CD4-positive, alpha-beta T cell (primary cell): ENCODE measurements around the gene ST3GAL5. TPM values are rescaled to one million over a fixed set of nuclear protein-coding genes. Genes with fewer than 3 reads are reported as not detected.
A peak's percentile ranks its signal among the peaks of the same experiment; 100 is the strongest.

Experiments
- ATAC-seq: fragments of 200-7000 bp; cut with Tn5 transposase; one replicate; pipeline ENCODE4 v1.10.0; 2022; ENCODE audit warnings: mild to moderate bottlenecking; ENCODE audit not compliant: poor library complexity
- CTCF ChIA-PET: fragments of 350-600 bp; sonication (Branson Sonifier 250); formaldehyde crosslinking; loops from one replicate; lab custom pipeline; 2021; ENCODE audit warnings: antibody characterized with exemption, inconsistent platforms; lab: Charles Lee
- POLR2A ChIA-PET: fragments of 350-600 bp; sonication (Branson Sonifier 250); formaldehyde crosslinking; loops from one replicate; lab custom pipeline; 2021; ENCODE audit warnings: antibody characterized with exemption, inconsistent platforms; lab: Charles Lee
- DNase-seq, 14 experiments: peaks; one replicate each; pipeline ENCODE4 v3.0.0-alpha.2; 2013 to 2020; ENCODE audit warnings: mixed read lengths in 2 of 14
- H3K27ac ChIP-seq, 2 donors: one replicate each; pipeline versions ENCODE4 v1.5.1 to v1.7.0; 2013; ENCODE audit warnings: low read length in 2 of 2, low read depth in 1 of 2, mild to moderate bottlenecking in 1 of 2
- H3K27me3 ChIP-seq, 2 experiments: 1 replicate in 1 of 2; 2 replicates in 1 of 2; pipeline versions ENCODE4 v1.6.1 to v1.7.0; 2013; ENCODE audit warnings: low read length in 2 of 2, control low read depth in 1 of 2, mild to moderate bottlenecking in 1 of 2, moderate library complexity in 1 of 2; ENCODE audit not compliant: insufficient read depth in 2 of 2, control insufficient read depth in 1 of 2
- H3K36me3 ChIP-seq: one replicate; pipeline ENCODE4 v1.6.1; 2013; ENCODE audit warnings: low read length, control low read depth; ENCODE audit not compliant: insufficient read depth
- H3K4me1 ChIP-seq: one replicate; pipeline ENCODE4 v1.6.1; 2013; ENCODE audit warnings: low read length, control low read depth; ENCODE audit not compliant: insufficient read depth
- H3K4me3 ChIP-seq: one replicate; pipeline ENCODE4 v1.5.1; 2013; ENCODE audit warnings: mild to moderate bottlenecking, low read length, moderate library complexity
- H3K9me3 ChIP-seq, 2 experiments: 1 replicate in 1 of 2; 2 replicates in 1 of 2; pipeline versions ENCODE4 v1.6.1 to v1.7.0; 2013; ENCODE audit warnings: low read length in 2 of 2, mild to moderate bottlenecking in 2 of 2, control low read depth in 1 of 2, moderate library complexity in 1 of 2; ENCODE audit not compliant: control insufficient read depth in 1 of 2, insufficient read depth in 1 of 2
- H3K27ac Mint-ChIP-seq: one replicate; pipeline ENCODE4 v1.8.0; 2020; ENCODE audit warnings: mixed read lengths
- H3K27me3 Mint-ChIP-seq: one replicate; pipeline ENCODE4 v1.8.0; 2021; ENCODE audit warnings: mixed read lengths
- H3K36me3 Mint-ChIP-seq: one replicate; pipeline ENCODE4 v1.8.0; 2021; ENCODE audit warnings: low read depth, mixed read lengths
- H3K4me1 Mint-ChIP-seq: one replicate; pipeline ENCODE4 v1.8.0; 2021; ENCODE audit warnings: low read depth, mixed read lengths
- H3K4me3 Mint-ChIP-seq: one replicate; pipeline ENCODE4 v1.8.0; 2020; ENCODE audit warnings: mild to moderate bottlenecking, mixed read lengths
- H3K9me3 Mint-ChIP-seq: one replicate; pipeline ENCODE4 v1.8.0; 2020; ENCODE audit warnings: mixed read lengths
- CTCF ChIP-seq: fragments of 200-600 bp; IDR thresholded peaks from one replicate; pipeline ENCODE4 v1.8.0; 2022; ENCODE audit warnings: antibody characterized with exemption, mild to moderate bottlenecking
- intact Hi-C, 2 experiments: fragments of 100-400 bp; cut with DNase I in 1 of 2; cut with micrococcal nuclease in 1 of 2; formaldehyde crosslinking; loops; one replicate each; pipeline versions ENCODE4 v1.15.1 to v1.9.0; 2023 to 2025; cut with DNase I, micrococcal nuclease
- total RNA-seq, 174 experiments: library from RNA in 2 of 174; stranded (reverse) in 2 of 174; gene quantifications; one replicate each; pipeline ENCODE4 v1.2.3 and lab custom pipeline; 2021 to 2026

Gene ST3GAL5
- total RNA-seq, 2 experiments from 2014 or later = 76.7 to 77.8 TPM

GRCh38 chr2:85851253-85852151, 37.3 kb downstream of the ST3GAL5 start:
- no peaks in the 10 kb centered on the region for H3K9me3 ChIP-seq
- CTCF ChIA-PET = interaction anchor here (1.1 to 6.8 kb wide), 4 partner anchors 9 to 228 kb away, joined by 3 to 35 read pairs (median 15); partner anchors contain the start of gene ST3GAL5
- TF ChIP-seq CTCF = no peak
- peak overlapping the region; percentile 56 for H3K4me3 ChIP-seq
- H3K36me3 ChIP-seq = peaks cover 18% of the 10 kb centered on the region
- H3K4me1 ChIP-seq = peaks cover 56% of the 10 kb centered on the region
- H3K27me3 Mint-ChIP-seq = no peaks in the 10 kb centered on the region
- H3K27ac ChIP-seq = peak overlapping the region; percentile 92 to 96
- peaks cover 69% of the 10 kb centered on the region for H3K4me1 Mint-ChIP-seq
- intact Hi-C loops = loop anchor here in 1 of 2 experiments (2.0 to 5.0 kb wide), 2 partner anchors 35 to 186 kb away; no protein-coding TSS in a partner anchor
- ATAC-seq (no peak), DNase-seq (peak in 9 of 14 experiments; percentile 13 to 57 (median 42))
- POLR2A ChIA-PET = interaction anchor here (0.9 to 4.5 kb wide), 4 partner anchors 9 to 36 kb away, joined by 3 to 81 read pairs (median 12); partner anchors contain the start of gene ST3GAL5
- H3K4me3 Mint-ChIP-seq = peak overlapping the region; percentile 83
- H3K27me3 ChIP-seq = no peaks in the 10 kb centered on the region
- peak overlapping the region; percentile 100 for H3K27ac Mint-ChIP-seq
- H3K9me3 Mint-ChIP-seq = peaks cover 3% of the 10 kb centered on the region
- peaks cover 83% of the 10 kb centered on the region for H3K36me3 Mint-ChIP-seq

- ATAC-seq = no peak
- CTCF ChIA-PET = interaction anchor here (5.0 to 6.8 kb wide), 2 partner anchors 23 to 38 kb away, joined by 27 to 35 read pairs; partner anchors contain the start of gene ST3GAL5
Measured at GRCh38 chr2:85850451-85850850, 38.3 kb downstream of the ST3GAL5 start.

More at GRCh38 chr2:85850451-85850850, 38.3 kb downstream of the ST3GAL5 start:
- DNase-seq = no peak
- Mint-ChIP-seq H3K36me3 (peaks cover 83% of the 10 kb centered on the region), H3K9me3 (peaks cover 3% of the 10 kb centered on the region), H3K4me3 (peak overlapping the region; percentile 58), H3K4me1 (peaks cover 61% of the 10 kb centered on the region), H3K27me3 (no peaks in the 10 kb centered on the region), H3K27ac (peak overlapping the region; percentile 100)
- intact Hi-C loops = loop anchor here in 1 of 2 experiments (5.0 kb wide), 1 partner anchor 187 kb away; no protein-coding TSS in a partner anchor
- POLR2A ChIA-PET = no interaction called here
- Histone ChIP-seq H3K9me3 (no peaks in the 10 kb centered on the region), H3K36me3 (peaks cover 22% of the 10 kb centered on the region), H3K4me1 (peaks cover 56% of the 10 kb centered on the region), H3K4me3 (no peak overlapping the region), H3K27me3 (no peaks in the 10 kb centered on the region), H3K27ac (peak overlapping the region; percentile 92 to 96)
- TF ChIP-seq CTCF = no peak
